Endometrial microvascular endothelial cells (primary cell): ENCODE data around the gene ZXDB. TPM values are rescaled to one million over a fixed set of nuclear protein-coding genes. Genes with fewer than 3 reads are reported as not detected.
"Not testable (repeated sequence)": the region's sequence is repeated elsewhere in the genome, so short reads cannot be mapped to it uniquely, and the experiment has no call there.

Experiments used
- in situ Hi-C: cut with HindIII; loops from 2 replicates; pipeline ENCODE4 v1.10.0; 2017; ENCODE audit warnings: low sequenced_read_pairs, low pct_unique_long_range_greater_than_20kb; ENCODE audit errors: inconsistent ontology term
- total RNA-seq: library from RNA; depleted of rRNA; stranded (reverse); fragments of >200 nt; gene quantifications from one replicate; pipeline ENCODE4 v1.2.3, GENCODE V29; 2015; ENCODE audit errors: inconsistent ontology term

The ZXDB gene
- total RNA-seq, result 11.7 TPM

- in situ Hi-C loops, result not testable (repeated sequence)
These were observed at the start of gene ZXDB for GRCh38 chrX:57591284-57592159. Gene ZXDB, plus strand, starts transcription at chrX:57592011. Its CDS starts 38 bp downstream, at chrX:57592049.

DNA sequence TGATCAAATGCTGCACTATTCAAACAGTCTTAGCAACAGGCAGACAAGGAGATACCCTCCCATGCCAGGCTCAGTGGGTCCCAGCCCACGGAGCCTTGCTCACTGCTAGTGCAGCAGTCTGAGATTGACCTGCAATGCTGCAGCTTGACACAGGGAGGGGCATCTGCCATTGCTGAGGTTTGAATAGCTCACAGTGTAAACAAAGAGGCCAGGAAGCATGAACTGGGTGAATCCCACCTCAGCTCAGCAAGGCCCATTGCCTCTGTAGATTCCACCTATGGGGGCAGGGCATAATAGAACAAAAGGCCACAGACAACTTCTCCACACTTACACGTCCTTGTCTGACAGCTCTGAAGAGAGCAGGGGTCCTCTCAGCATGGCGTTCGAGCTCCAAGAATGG lies 26.6 kb upstream of the ZXDB start:
- in situ Hi-C loops, result no loop called here

- in situ Hi-C loops, result no loop called here
These were observed 18.1 kb upstream of the ZXDB start for GRCh38 chrX:57573754-57574153.

DNA sequence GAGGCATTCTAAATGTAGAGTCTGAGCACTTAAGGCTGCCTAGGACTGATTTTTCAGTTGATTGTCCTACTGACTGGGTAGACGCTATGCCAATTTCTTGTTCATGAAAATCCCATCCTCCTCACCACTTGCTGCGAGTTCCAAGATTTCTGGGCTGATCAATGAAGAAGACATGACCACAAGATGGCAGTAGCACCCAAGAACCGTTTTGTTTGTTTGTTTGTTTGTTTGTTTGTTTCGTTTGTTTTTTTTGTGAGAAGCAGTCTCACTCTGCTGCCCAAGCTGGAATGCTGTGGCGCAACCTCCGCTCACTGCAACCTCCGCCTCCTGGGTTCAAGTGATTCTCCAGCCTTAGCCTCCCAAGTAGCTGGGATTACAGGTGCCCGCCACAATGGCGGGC lies 8.9 kb upstream of the ZXDB start:
- in situ Hi-C loops, result not testable (repeated sequence)

DNA sequence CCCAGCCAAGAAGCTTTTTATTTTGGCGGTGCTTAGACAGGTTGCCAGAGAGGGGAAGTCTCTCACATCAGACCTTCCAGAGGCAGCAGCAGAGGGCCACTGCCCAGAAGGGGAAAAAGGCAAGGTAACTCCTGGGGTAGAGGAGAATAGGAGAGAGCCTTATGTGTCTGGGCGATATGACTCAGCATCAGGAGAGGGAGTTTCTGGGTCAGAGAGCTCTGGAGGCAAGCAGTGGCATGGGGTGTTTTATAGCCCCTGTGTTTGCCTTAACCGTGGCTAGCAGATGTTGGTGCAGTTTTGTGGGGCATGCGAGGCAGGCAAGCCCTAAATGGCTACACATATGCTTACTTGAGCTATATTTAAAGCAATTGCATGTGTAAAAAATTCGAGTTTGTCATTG lies 8.3 kb upstream of the ZXDB start:
- in situ Hi-C loops, result no loop called here

DNA sequence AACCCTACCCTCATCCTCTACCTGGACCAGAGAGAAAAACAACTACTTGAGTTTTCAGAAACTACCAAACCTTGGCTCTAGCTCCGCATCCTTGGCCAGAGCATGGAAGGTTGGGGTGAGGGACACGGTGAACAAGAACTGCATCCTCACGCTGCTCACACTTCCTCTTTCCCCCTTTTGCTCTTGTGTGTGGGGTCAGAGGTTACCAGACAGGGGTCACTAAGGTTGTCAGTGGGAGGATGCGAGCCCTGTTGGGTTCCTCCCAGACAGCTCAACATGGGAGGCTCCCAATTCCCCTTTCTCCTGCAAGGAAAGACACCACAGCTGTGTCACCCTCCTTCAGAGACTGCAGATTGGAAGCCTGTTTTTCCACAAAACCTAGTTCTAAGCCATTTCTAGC lies 5.5 kb upstream of the ZXDB start:
- in situ Hi-C loops, result no loop called here

- in situ Hi-C loops, result no loop called here
These were observed 4.7 kb upstream of the ZXDB start for GRCh38 chrX:57587062-57587461.

DNA sequence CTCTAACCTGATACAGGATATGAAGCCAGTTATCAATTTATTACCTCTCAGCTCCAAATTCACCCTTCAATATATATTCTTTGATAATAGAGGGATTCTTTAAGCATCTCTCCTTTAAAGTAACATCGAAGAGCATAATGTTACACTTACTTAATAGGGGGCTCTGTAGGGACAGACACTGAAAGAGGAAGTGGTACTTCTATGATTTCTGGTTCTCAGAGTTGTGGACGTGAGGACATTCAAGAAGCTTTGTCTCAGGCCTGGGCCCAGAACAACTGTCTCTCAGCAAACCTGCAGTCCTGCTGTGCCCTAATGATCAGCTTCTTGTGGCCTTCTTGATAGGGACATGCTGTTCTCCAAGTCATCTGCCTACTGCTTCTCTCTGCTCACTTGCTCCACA lies 4.2 kb upstream of the ZXDB start:
- in situ Hi-C loops, result no loop called here

DNA sequence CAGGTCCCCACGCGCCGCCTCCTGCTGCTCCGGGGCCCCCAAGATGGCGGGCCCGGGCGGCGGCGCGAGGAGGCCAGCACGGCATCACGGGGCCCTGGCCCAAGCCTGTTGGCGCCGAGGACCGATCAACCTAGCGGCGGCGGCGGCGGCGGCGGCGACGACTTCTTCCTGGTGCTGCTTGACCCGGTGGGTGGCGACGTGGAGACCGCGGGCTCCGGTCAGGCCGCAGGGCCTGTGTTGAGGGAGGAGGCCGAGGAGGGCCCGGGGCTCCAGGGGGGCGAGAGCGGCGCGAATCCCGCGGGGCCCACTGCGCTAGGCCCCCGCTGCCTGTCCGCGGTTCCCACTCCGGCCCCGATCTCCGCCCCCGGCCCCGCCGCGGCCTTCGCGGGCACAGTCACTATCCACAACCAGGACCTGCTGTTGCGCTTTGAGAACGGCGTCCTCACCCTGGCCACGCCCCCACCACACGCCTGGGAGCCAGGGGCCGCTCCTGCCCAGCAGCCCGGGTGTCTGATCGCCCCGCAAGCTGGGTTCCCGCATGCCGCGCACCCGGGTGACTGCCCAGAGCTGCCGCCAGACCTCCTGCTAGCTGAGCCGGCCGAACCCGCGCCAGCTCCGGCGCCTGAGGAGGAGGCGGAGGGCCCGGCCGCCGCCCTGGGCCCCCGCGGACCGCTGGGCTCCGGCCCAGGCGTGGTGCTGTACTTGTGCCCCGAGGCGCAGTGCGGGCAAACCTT lies 516 bp downstream of the ZXDB start:
- in situ Hi-C loops, result not testable (repeated sequence)

DNA sequence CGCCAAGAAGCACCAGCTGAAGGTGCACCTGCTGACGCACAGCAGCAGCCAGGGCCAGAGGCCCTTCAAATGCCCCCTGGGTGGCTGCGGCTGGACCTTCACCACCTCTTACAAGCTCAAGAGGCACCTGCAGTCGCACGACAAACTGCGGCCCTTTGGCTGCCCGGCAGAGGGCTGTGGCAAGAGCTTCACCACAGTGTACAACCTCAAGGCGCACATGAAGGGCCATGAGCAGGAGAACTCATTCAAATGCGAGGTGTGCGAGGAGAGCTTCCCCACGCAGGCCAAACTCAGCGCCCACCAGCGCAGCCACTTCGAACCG lies 1.0 kb downstream of the ZXDB start:
- in situ Hi-C loops, result not testable (repeated sequence)

DNA sequence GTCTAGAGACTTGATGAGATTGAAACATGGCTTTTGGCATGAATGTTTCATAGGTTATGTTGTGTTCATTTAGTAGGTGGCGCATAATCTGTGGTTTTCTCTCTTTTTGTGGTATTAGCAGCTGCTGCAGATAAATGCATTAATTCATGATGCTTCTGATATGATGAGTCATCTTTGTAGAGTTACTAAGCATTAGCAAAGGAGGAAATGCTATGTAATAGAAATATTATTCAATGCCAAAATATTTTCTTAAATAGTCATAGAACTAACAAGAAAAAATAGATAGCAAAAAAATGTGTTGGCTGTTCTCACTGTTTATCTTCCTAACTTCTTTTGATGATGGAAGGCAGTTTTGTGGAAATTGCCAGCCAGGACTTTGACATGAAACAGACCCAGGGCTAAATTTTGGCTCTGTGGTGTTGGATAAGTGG lies 3.6 kb downstream of the ZXDB start:
- in situ Hi-C loops, result no loop called here

DNA sequence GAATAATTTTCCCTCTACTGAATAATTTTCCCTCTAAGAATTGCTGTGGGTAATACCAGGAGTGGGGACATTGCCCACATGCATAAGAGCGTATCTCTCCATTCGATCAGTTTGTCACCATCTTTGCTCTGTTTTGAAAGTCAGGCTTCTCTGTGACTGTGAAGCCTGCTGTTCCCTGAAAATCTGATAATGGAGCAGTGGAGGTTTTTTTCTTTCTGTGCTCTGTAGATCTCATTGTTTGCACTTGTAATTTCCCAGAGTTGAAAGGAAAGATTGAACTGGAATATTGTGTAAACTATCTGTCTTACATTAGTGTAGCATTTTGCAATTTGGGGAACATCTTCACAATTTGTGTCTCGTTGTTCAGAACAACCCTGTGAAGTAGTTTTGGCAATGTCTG lies 4.3 kb downstream of the ZXDB start:
- in situ Hi-C loops, result no loop called here

DNA sequence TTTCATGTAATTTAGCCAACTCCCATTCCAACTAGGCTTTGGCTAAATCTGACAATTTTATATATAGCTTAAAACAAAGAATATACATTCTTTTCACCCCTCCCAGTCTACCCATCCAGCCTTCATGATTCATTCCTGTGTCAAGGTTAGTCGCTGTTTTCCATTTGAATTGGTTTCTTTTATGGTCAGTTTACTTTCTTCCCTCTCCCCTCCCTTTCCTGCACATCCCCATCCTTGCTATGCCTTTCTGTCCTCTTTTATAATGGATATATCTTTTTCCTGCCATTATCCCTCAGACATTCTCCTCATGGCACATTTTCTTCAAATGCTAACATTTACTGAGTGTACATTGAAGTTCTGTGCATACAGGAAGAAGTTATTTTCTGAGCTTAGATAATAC lies 4.7 kb downstream of the ZXDB start:
- in situ Hi-C loops, result no loop called here

- in situ Hi-C loops, result no loop called here
These were observed 15.7 kb downstream of the ZXDB start for GRCh38 chrX:57607295-57608187.

- in situ Hi-C loops, result not testable (repeated sequence)
These were observed 21.5 kb downstream of the ZXDB start for GRCh38 chrX:57613351-57613750.

- in situ Hi-C loops, result not testable (repeated sequence)
These were observed 37.6 kb downstream of the ZXDB start for GRCh38 chrX:57629438-57629837.

GRCh38 chrX:57640674-57641016 lies 48.8 kb downstream of the ZXDB start:
- in situ Hi-C loops, result no loop called here

GRCh38 chrX:57641338-57641737 lies 49.5 kb downstream of the ZXDB start:
- in situ Hi-C loops, result no loop called here

GRCh38 chrX:57643698-57644097 lies 51.9 kb downstream of the ZXDB start:
- in situ Hi-C loops, result no loop called here
